ENCODE data around the gene ADAMTS2. TPM values are rescaled to one million over a fixed set of nuclear protein-coding genes. Genes with fewer than 3 reads are reported as not detected.

Gene ADAMTS2
- total RNA-seq, 1 donor from 2014 or later, result 6.1 TPM

DNA sequence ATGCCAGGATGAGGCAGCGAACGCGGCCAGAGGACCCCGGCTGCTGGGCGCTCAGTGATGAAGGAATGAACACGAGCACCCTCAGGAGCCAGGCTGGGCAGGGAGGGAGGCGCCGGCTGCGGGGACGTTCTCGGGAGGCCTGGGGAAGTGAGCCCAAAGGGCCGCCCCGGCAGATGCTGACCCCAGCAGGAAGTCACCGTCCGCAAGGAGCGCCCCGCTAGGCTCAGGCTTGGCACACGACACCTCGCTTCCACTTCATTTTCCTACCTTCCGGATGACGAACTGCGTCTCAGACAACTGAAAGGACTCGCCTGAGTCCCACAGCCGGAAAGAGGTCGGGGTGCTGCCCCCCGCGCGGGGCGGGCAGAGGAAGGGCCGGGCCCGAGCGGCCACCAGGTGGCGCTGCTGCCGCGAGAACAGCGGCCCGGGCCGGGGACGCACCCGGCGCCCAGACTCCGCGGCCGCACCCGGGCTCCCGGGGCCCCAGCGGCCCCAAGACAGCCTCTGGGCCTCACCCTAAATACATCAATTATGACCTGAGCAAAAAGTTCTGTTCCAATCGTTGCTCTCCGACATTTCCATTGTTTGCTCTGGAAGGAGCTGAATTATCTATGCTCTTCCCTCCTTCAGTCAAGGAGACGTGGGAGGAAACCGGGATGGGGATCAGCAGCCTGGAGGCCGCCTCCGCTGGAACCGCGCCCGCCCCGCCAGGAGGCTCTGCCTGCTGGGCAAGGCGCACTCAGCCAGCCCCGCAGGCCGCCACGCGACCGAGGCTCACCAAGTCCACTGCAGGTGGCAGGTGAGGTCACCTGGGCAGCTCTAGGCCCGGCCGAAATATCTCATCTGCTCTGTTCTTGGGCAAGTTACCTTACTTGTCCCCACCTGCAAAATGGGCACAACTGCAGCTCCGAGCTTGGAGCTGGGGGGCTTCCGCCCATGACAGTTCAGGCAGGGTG lies 178.1 kb downstream of the ADAMTS2 start:
- DNase-seq (ENCODE audit: extremely low read depth, low read depth, low spot score), result no peak

DNA sequence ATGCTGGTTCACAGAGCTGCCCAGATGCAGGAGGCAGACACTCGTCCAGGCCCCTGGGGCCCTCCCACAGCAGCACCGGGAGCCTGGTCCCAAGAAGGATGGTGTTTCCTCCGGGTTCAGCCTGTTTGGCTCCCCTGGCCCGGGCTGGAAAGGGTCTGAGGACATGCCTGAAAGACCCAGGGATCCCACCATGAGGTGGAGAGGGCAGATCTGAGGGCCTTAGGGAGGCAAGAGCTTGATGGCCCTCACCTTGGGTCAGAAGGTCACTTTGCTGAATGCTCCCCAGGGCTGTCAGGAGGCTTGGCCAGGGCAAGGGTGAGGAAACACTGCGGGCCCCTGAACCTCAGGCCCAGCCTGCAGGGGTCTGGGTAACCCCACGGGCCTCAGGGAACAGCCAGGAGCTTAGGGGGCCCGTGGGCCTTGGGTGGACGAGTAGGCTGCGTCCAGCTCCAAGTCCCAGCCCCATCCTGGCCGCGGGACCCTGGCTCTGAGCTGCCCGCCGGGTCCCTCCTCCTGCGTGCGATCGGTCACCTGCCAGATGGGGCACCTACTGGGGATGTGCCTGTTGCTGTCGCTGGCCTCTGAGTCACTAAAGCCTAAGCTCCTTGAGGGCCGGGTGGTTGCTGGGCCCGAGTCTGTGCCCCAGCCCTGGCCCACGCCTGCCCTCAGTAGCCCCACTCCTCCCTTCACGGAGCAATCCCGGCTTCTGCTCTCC lies 178.9 kb downstream of the ADAMTS2 start:
- no peak for DNase-seq (ENCODE audit: extremely low read depth, low read depth, low spot score)

DNA sequence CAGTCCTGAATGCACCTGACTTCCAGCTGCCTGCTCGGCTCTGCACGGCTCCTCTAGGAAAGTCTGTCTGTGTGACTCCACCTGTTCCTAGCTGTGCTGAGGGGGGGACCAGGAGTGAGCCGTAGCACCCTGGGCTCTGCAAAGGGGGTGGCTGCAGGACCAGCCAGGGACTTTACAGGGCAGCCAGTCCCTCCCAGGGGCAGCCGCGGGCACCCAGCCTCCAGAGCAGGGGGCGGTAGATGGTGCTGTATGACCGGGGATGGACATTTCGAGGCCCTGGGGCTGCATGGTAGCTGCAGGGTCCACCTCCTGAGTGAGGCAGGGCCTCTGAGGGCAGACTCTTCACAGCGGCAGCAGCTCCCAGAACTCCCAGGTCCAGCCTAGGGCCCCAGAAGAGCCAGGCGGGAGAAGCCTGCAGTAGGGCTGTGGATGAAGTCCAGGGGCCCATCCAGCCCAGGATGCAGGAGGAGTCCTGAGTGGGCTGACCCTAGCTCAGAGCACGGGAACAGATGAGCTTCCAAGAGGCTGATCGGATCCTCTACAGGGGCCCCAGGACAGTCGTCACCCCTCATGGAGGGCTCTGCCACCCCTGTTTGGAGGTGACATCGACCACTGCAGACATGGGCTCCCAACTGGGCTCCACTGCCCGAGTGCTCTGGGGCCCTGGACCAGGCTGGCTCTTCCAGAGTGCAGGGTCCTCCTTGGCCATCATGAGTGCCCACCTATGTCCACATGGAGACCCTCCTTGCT lies 179.7 kb downstream of the ADAMTS2 start:
- DNase-seq (ENCODE audit: extremely low read depth, low read depth, low spot score), result no peak

DNA sequence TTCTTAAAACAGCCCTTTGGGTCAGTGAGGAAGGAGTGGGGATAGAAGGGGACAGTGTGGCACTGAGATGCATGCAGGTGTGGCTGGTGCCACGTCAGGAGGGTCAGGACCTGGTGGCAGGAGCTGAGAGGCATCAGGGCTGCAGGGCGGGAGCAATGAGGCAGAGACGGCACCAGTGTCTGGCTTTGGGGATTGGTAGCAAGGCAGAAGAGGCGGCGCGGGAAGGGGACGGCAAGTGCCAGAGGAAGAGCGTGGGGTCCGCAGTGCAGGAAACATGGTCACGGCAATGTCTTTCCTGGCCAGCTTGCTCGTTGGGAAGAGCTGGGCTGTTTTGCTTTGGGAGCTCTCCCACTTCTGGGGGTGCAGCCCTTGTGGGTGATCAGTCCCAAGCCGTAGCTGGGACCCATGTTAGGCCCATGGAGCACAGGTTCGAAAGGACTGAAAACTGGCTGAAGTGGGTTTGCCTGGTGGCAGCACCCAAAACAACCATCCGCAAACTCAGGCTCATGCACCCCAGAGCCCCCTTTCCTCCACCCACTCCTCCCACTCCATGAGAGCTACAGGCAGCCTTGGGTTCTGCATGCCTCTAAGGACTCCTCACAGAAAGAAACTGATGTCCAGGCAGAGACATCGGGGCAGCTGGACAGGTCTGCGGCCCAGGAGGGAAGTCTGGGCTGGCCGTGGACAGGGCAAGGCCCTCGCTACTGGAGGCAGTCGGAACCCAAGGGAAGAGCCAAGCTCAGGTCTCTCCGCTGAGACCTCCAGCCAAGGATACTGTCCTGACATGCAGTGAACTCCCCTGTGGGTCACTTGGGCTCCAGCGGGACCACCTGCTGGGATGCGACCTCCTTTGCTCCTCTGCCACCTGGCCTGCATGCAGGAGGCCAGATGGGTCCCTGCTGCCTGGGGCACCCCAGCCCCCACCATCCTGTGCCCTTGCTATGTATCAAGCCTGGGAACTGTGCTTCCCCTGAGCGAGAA lies 180.6 kb downstream of the ADAMTS2 start:
- DNase-seq (ENCODE audit: extremely low read depth, low read depth, low spot score), result no peak

DNA sequence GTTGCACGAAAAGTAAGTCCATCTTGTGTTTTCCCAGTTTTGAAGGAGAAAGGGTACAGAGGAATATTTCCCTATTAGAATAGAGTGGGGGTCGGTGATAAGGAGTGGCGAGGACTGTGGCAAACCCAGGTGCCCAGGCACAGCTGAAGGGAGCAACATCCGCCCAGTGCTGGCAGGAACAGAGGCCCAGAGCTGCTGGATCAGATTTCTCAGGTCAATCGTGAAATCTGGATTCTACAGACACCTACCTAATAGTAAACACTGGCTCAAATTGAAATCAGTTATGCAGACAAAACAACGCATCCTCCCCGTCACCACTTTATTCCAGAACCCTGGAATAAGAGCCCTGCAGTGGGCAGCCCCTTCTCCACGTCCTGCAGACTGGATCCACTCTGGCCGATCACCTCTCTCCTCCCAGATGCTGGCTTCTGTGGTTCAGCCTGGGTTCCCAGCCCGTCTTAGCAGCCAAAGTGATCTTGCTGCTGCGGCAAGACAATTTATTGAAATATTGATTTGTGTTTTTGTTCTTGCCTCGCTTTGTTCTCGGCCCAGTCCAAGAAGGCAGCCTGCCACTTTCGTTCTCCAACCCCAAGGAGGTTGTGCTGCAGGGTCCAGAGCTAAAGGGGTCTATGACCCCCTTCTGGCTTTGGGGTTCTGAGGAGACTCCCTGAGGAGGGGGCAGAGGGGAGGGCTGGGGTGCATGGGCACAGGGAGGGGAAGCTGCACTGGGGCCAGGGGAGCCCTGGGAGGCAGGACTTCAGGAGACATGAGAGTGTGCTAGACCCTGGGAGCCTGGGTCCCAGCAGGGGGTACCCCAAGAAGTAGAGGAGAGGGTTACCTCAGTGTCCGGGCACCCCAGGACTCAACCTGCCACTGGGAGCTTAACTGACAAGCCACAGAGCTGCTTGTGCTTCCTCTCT lies 181.8 kb downstream of the ADAMTS2 start:
- DNase-seq (ENCODE audit: extremely low read depth, low read depth, low spot score), result no peak

DNA sequence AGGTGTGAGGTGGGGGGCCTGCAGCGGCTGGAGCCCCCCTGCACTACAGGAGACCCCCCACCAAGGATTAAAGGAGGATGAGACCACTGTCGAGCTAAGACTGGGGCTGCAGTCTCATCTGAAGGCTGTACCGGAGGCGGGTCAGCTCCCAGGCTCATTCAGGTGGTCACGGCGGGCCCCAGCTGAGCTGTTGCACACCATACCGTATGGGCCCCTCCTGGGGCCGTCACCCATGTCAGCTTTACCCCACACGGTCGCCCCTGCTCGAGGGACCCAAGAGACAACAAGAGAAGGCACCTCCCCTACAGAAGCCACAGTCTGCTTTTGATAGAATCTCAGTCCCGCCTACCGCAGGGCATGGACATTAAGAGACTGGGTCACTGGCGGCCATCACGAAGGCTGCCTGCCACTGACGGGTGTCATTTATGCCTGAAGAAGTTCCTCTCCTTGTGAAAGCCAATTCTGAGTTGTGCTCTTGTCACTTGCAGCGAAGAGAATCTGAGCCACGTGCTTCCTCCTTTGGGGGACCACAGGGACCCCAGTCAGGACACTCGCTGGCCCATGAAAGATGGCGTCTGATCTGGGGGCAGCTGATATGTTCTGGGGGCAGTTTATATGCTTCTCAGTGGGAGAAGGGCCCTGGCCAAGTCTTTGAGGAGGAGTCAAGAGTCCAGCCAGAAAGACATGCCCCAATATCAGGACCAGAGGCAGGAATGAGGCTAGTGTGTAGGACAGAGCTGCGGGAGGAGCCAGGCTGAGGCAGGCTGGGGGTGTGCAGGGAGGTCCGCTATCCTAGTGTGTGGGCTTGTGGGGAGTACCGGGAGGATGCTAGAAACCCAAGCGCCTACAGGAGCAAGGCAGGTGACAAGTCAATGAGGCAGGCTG lies 182.7 kb downstream of the ADAMTS2 start:
- no peak for DNase-seq (ENCODE audit: extremely low read depth, low read depth, low spot score)

DNA sequence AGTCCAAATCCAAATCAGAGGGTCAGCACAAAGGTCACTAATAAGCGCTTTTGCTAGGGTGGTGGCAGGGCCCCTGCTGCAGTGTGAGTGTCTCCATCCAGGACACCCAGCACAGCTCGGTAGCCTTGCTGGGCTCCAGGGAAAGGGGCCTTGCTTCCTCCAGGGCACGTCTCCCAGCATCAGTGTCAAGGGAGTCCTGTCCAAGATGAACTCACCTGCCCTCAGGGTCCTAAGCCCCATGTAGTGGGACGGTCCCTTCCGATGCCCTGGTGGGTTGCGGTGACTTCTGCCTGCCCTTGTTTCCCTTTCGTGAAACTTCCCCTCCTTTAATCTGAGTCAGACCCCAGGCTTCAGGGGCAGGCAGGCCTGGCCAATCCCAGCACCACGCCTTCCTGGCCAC lies 183.4 kb downstream of the ADAMTS2 start:
- DNase-seq (ENCODE audit: extremely low read depth, low read depth, low spot score), result no peak

DNA sequence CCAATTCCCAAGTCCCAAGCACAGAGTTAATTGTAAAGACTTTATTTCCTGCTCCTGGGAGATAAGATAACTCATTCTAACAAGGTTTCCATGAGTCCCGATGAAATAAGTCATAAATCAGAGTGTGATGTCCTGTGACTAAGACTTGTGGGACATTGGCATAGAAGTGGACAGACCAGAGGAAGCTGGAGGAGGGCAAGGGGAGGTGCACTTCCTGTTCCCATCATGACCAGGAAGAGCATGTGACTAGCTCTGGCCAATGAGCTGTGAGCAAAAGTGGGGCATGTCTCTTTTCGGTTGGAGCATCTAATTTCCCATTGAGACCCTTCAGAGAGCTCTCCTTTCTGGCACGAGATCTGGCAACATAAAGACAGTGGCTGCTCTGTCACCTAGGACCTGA lies 184.7 kb downstream of the ADAMTS2 start:
- DNase-seq (ENCODE audit: extremely low read depth, low read depth, low spot score), result no peak

DNA sequence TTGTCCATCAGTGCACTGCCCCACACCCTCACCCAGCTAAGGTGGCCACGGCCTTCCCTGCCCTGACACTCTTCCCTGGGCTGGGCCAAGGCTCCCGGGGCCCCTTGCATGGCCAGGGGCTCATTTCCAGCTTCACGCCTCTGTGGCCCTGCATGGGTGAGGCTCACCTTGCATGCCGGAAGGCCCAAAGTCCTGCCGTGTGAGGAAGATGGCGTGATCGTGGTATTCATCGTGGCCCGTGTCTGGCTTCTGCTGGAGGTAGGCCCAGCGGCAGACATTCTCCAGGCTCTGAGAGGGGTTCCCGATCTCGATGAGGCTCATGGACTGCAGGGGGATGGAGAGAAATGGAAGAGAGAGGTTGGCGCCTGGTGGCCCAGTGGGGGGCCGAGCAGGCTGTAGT lies 186.7 kb downstream of the ADAMTS2 start:
- DNase-seq (ENCODE audit: extremely low read depth, low read depth, low spot score), result no peak

DNA sequence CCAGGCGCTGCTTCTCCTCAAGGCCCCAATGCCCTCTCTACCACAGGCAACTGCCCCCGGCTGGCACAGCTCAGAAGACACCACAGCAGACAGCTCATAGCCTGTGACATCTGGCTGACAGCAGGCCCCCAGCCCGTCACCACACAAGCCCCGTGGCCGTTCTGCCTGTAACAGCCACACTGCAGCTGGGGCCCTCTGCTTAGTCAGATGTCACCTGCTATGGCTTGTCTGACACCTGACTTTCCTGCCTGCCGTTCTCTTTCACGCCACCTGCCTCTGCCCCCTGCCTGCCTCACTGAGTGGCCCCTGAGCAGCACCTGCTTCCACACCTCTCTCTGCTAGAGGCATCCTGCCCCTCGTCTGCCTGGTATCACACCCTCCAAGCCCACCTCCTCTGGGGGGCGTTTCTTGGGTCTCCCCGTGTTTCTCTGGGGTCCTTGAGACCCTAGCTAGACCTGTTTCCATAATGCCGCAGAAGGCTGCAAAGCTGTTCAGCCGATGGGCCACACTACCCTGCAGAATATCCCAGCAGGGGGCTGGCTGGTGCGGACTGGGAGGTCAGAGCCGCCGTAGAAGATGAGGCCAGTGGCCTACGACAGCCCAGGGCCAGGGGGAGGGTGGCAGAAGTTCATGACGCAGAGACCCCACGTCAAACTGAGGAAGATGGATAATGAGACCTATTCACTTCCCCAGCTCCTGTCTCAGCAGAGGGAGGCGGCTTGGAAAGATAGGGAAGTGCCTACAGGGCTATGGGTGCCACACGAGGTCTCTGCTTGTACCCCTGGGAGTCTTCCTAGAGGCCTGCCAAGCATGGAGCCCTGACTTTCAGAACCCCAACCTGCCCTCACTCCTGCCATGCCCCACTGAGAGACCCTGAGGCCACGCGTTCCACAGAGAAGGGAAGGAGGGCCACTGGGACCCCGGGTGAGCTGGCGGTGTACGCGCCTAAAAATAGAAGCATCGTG lies 190.0 kb downstream of the ADAMTS2 start:
- DNase-seq (ENCODE audit: extremely low read depth, low read depth, low spot score), result no peak

DNA sequence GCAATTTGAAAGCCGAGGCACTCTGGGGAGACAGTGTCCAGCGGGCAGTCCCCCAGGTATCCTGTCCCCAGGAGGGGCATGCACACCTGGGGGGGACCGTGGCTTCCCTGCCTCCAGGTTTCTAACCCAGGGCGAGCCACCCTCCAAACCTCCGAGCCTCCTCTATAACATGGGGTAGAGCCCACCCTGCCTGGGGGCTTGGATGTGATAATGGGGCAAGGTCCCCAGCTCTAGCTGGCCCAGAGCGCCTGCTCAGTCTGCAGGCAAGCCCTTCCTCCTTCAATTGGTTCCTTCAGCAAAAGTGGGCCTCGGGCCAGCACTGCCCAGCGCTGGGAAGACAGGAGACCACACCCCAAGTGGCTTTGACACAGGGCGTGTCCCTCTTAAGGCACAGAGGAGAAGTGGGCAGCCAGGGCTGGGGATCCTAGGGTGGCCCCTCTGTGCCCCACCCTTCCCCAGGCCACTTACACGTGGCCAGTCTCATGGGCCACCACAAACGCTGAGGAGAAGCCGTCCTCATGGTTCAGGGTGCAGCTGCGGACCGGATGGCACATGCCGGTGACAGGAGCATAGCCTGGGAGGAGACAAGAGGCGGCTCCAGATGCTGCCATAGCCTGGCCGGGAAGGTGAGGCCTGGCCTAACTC lies 190.8 kb downstream of the ADAMTS2 start:
- no peak for DNase-seq (ENCODE audit: extremely low read depth, low read depth, low spot score)

DNA sequence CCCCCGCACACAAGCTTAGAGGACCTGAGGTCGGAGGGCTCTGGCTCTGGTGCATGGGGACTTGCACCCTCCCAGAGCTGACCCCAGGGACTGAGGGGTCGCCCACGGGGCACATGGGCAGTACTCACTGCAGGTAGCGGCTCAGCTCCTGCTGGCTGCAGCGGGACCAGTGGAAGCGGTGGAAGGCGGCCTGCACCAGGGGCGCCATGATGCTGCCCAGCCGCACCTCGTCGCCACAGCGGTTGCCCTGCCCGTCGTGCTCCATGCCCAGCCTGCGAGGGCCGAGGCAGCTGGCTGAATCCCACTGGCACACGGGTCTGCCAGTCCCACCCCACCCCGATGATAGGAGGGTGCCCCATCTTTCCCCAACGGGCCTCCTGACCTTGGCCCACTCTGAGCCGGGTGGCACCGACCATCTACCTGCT lies 191.3 kb downstream of the ADAMTS2 start:
- no peak for DNase-seq (ENCODE audit: extremely low read depth, low read depth, low spot score)

DNA sequence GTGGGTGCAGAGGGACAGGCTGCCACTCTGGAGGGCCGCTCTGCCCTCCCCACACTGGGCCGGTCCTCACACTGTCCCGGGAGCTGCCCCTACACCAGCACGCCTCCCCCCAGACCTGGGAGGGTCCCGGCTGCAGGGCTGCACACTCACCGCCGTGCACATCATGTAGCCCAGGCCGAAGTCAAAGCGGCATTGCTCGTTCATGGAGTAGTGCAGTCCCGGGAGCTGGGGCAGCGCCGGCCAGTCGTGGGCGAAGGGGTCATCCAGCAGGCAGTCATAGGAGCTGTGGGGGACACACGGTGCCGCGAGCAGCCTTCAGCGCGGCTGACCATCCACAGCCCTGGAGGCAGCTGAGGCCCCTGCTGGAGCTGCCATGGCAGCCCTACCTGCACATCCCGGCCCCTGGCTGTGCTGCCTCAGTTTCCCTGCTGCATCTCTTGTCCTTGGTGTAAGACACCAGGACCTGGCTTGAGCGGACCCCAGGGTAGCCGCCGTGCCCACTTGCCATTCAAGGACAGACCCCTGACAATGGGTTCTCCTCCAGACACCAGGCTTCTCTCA lies 191.8 kb downstream of the ADAMTS2 start:
- DNase-seq (ENCODE audit: extremely low read depth, low read depth, low spot score), result no peak

DNA sequence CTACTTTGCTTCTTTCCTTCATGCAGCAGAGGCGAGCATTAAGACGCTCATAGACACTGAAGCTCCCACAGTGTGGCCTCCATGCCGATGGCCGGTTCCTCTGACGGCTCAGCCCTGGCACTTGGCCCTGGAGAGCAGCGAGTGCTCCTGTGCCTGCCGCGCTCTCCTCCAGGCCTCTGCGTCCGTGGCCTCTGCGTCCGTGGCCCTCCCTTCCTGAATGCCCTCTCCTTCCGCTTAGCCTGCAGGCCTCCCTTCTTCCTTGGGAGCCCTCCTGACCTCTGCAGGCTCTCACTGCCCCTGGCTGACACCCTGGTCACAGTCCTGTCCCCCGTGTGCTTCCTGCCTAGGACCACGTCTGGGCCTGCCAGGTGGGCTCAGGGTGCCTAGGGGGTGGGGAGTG lies 192.3 kb downstream of the ADAMTS2 start:
- no peak for DNase-seq (ENCODE audit: extremely low read depth, low read depth, low spot score)

DNA sequence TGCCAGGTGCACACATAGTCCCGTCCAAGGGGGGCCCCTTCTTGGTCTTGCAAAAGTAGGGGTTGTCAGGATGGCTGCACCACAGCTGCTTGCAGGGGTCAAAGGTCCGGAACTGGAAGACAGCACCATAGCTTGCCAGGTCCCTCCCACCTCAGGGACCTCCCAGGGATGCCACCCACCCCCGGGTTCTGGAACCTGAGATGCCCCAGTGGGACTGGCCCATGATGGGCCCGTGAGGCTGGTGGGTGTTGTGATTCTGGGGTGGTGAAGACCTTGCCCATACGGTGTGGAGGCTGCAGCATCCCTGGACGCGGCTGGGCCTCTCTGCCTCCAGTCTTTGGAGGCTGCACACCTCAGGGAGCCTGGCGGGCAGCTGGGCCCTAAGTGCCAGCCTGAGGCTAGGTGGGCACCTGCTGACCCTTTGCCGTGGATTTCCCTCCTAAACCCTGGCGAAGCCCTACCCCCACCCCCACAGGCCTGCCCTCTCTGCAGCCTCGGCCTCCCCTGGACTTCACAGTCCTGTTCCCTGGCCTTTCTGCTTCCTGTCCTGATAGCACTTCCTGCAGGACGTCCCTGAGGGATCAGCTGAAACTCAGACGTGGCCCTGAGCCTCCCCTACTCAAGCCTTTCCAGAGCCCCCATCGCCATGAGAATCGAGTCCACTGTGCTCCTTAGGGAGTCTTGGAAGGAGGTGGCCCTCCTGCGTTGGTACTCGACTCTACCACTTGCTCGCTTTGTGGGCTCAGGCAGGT lies 192.9 kb downstream of the ADAMTS2 start:
- no peak for DNase-seq (ENCODE audit: extremely low read depth, low read depth, low spot score)
